CD4-positive, alpha-beta T cell (primary cell): ENCODE data around the gene AQP10. TPM values are rescaled to one million over a fixed set of nuclear protein-coding genes. Genes with fewer than 3 reads are reported as not detected.

ENCODE experiments used
- ATAC-seq: fragments of 200-7000 bp; cut with Tn5 transposase; one replicate; pipeline ENCODE4 v1.10.0; 2022; ENCODE audit warnings: mild to moderate bottlenecking; ENCODE audit not compliant: poor library complexity
- CTCF ChIA-PET: fragments of 350-600 bp; sonication (Branson Sonifier 250); formaldehyde crosslinking; loops from one replicate; lab custom pipeline; 2021; ENCODE audit warnings: antibody characterized with exemption, inconsistent platforms; lab: Charles Lee
- POLR2A ChIA-PET: fragments of 350-600 bp; sonication (Branson Sonifier 250); formaldehyde crosslinking; loops from one replicate; lab custom pipeline; 2021; ENCODE audit warnings: antibody characterized with exemption, inconsistent platforms; lab: Charles Lee
- DNase-seq, 14 experiments: peaks; one replicate each; pipeline ENCODE4 v3.0.0-alpha.2; 2013 to 2020; ENCODE audit warnings: mixed read lengths in 2 of 14
- H3K27ac ChIP-seq, 2 donors: one replicate each; pipeline versions ENCODE4 v1.5.1 to v1.7.0; 2013; ENCODE audit warnings: low read length in 2 of 2, low read depth in 1 of 2, mild to moderate bottlenecking in 1 of 2
- H3K27me3 ChIP-seq, 2 experiments: 1 replicate in 1 of 2; 2 replicates in 1 of 2; pipeline versions ENCODE4 v1.6.1 to v1.7.0; 2013; ENCODE audit warnings: low read length in 2 of 2, control low read depth in 1 of 2, mild to moderate bottlenecking in 1 of 2, moderate library complexity in 1 of 2; ENCODE audit not compliant: insufficient read depth in 2 of 2, control insufficient read depth in 1 of 2
- H3K36me3 ChIP-seq: one replicate; pipeline ENCODE4 v1.6.1; 2013; ENCODE audit warnings: low read length, control low read depth; ENCODE audit not compliant: insufficient read depth
- H3K4me1 ChIP-seq: one replicate; pipeline ENCODE4 v1.6.1; 2013; ENCODE audit warnings: low read length, control low read depth; ENCODE audit not compliant: insufficient read depth
- H3K4me3 ChIP-seq: one replicate; pipeline ENCODE4 v1.5.1; 2013; ENCODE audit warnings: mild to moderate bottlenecking, low read length, moderate library complexity
- H3K9me3 ChIP-seq, 2 experiments: 1 replicate in 1 of 2; 2 replicates in 1 of 2; pipeline versions ENCODE4 v1.6.1 to v1.7.0; 2013; ENCODE audit warnings: low read length in 2 of 2, mild to moderate bottlenecking in 2 of 2, control low read depth in 1 of 2, moderate library complexity in 1 of 2; ENCODE audit not compliant: control insufficient read depth in 1 of 2, insufficient read depth in 1 of 2
- H3K27ac Mint-ChIP-seq: one replicate; pipeline ENCODE4 v1.8.0; 2020; ENCODE audit warnings: mixed read lengths
- H3K27me3 Mint-ChIP-seq: one replicate; pipeline ENCODE4 v1.8.0; 2021; ENCODE audit warnings: mixed read lengths
- H3K36me3 Mint-ChIP-seq: one replicate; pipeline ENCODE4 v1.8.0; 2021; ENCODE audit warnings: low read depth, mixed read lengths
- H3K4me1 Mint-ChIP-seq: one replicate; pipeline ENCODE4 v1.8.0; 2021; ENCODE audit warnings: low read depth, mixed read lengths
- H3K4me3 Mint-ChIP-seq: one replicate; pipeline ENCODE4 v1.8.0; 2020; ENCODE audit warnings: mild to moderate bottlenecking, mixed read lengths
- H3K9me3 Mint-ChIP-seq: one replicate; pipeline ENCODE4 v1.8.0; 2020; ENCODE audit warnings: mixed read lengths
- intact Hi-C, 2 experiments: fragments of 100-400 bp; cut with DNase I in 1 of 2; cut with micrococcal nuclease in 1 of 2; formaldehyde crosslinking; loops; one replicate each; pipeline versions ENCODE4 v1.15.1 to v1.9.0; 2023 to 2025; cut with DNase I, micrococcal nuclease
- total RNA-seq, 174 experiments: library from RNA in 2 of 174; stranded (reverse) in 2 of 174; gene quantifications; one replicate each; pipeline ENCODE4 v1.2.3 and lab custom pipeline; 2021 to 2026
- TF ChIP-seq, protein P1 (sequence below): fragments of 200-600 bp; IDR thresholded peaks from one replicate; pipeline ENCODE4 v1.8.0; 2022; ENCODE audit warnings: antibody characterized with exemption, mild to moderate bottlenecking

The AQP10 gene
- total RNA-seq, 2 experiments from 2014 or later: not detected

DNA sequence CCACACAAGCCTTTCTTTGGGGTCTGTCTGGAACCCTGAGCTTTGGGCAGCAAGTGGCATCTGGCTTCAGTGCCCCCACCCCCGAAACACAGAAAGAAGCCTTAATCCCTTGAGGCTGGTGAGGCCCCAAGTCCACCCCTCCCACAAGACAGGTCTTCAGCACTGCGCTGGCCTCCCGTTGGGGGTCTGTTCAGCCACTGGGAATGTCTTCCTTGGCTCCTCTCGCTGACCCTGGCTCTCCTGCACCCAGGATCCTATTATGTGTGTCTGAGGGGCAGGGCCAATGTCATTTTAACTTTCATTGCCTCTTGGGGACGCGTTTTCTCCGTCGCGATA is 31.3 kb downstream of the AQP10 start:
- ATAC-seq: peak; percentile 27
- H3K27me3 Mint-ChIP-seq: no peaks in the 10 kb centered on the region
- H3K36me3 ChIP-seq: peaks cover 34% of the 10 kb centered on the region
- H3K9me3 ChIP-seq: no peaks in the 10 kb centered on the region
- CTCF ChIA-PET: interaction anchor here (0.9 to 2.1 kb wide), 5 partner anchors 9 to 111 kb away, joined by 3 to 15 read pairs (median 3); no protein-coding TSS in a partner anchor
- DNase-seq: no peak
- peaks cover 48% of the 10 kb centered on the region for H3K4me1 ChIP-seq
- H3K27ac ChIP-seq: peak overlapping the region; percentile 40 to 55
- TF ChIP-seq, protein P1, sequence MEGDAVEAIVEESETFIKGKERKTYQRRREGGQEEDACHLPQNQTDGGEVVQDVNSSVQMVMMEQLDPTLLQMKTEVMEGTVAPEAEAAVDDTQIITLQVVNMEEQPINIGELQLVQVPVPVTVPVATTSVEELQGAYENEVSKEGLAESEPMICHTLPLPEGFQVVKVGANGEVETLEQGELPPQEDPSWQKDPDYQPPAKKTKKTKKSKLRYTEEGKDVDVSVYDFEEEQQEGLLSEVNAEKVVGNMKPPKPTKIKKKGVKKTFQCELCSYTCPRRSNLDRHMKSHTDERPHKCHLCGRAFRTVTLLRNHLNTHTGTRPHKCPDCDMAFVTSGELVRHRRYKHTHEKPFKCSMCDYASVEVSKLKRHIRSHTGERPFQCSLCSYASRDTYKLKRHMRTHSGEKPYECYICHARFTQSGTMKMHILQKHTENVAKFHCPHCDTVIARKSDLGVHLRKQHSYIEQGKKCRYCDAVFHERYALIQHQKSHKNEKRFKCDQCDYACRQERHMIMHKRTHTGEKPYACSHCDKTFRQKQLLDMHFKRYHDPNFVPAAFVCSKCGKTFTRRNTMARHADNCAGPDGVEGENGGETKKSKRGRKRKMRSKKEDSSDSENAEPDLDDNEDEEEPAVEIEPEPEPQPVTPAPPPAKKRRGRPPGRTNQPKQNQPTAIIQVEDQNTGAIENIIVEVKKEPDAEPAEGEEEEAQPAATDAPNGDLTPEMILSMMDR: no peak
- peak overlapping the region; percentile 92 for H3K4me3 Mint-ChIP-seq
- H3K36me3 Mint-ChIP-seq: peaks cover 46% of the 10 kb centered on the region
- H3K4me3 ChIP-seq: peak overlapping the region; percentile 64
- peaks cover 58% of the 10 kb centered on the region for H3K4me1 Mint-ChIP-seq
- H3K27me3 ChIP-seq: no peaks in the 10 kb centered on the region
- POLR2A ChIA-PET: interaction anchor here (0.6 to 3.4 kb wide), 10 partner anchors 10 to 116 kb away, joined by 3 to 28 read pairs (median 8); no protein-coding TSS in a partner anchor
- H3K27ac Mint-ChIP-seq: peak overlapping the region; percentile 75
- intact Hi-C loops: loop anchor here (2.0 kb wide), 1 partner anchor 53 kb away; the partner anchor contains the start of gene IL6R (in 2 of the 2)
- no peaks in the 10 kb centered on the region for H3K9me3 Mint-ChIP-seq

DNA sequence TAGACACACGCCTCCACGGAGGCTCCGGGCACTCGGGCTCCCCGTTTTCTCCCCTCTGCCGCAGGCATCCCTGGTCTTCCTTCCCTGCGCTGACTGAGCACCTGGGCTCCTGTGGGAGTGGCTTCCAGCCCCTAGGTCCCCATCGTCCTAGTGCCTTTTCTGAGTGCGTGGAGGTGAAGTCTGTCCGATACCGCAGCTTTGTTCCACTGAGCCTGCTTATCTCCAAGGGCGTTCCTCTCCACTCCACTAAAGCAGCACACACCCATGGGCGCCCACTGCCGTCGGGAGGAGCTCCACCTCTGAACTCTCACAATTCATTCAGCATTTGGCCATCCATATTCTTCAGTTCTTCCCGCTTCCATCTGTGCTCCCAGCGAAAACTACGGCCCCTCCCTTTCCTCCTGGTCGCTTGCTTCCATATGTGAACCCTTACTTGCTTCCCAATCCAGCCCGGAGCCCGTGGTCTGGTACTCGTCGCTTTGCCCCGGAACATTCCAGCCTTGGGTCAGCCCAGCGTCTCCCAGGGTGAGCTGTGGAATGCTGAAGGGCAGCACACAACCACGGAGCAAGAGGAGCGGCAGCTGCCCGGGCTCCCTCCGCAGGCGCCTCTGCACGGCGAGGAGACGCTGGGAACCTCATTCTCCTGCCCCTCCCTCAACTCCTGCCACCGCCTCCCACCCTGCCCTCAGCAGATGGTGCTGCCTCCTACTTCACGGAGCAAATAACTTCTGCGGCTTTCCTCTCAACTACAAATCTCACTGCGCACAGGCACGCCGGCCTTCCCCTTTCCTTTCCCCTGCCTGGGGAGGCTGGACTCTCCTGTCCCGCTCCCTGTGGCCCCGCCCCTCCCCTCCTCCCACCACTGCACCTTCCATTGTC is 31.9 kb downstream of the AQP10 start:
- ATAC-seq: peak; percentile 82
- TF ChIP-seq, protein P1: peak; percentile 10
- H3K9me3 ChIP-seq: no peaks in the 10 kb centered on the region
- peak overlapping the region; percentile 40 to 55 for H3K27ac ChIP-seq
- H3K36me3 Mint-ChIP-seq: peaks cover 40% of the 10 kb centered on the region
- peak overlapping the region; percentile 75 for H3K27ac Mint-ChIP-seq
- H3K4me3 ChIP-seq: peak overlapping the region; percentile 64
- H3K4me1 ChIP-seq: peaks cover 45% of the 10 kb centered on the region
- H3K4me3 Mint-ChIP-seq: peak overlapping the region; percentile 92
- DNase-seq: peak in 11 of 14 experiments; percentile 22 to 80 (median 53)
- no peaks in the 10 kb centered on the region for H3K27me3 ChIP-seq
- ChIA-PET POLR2A (interaction anchor here (0.5 to 3.4 kb wide), 11 partner anchors 10 to 132 kb away, joined by 3 to 28 read pairs (median 5); partner anchors contain the start of gene HAX1), CTCF (interaction anchor here (0.9 to 2.1 kb wide), 6 partner anchors 9 to 110 kb away, joined by 3 to 15 read pairs (median 4); no protein-coding TSS in a partner anchor)
- no peaks in the 10 kb centered on the region for H3K27me3 Mint-ChIP-seq
- H3K9me3 Mint-ChIP-seq: no peaks in the 10 kb centered on the region
- intact Hi-C loops: loop anchor here (1.0 to 2.0 kb wide), 3 partner anchors 52 to 126 kb away; partner anchors contain the start of gene IL6R (in 2 of the 2)
- H3K36me3 ChIP-seq: peaks cover 28% of the 10 kb centered on the region
- peaks cover 54% of the 10 kb centered on the region for H3K4me1 Mint-ChIP-seq

DNA sequence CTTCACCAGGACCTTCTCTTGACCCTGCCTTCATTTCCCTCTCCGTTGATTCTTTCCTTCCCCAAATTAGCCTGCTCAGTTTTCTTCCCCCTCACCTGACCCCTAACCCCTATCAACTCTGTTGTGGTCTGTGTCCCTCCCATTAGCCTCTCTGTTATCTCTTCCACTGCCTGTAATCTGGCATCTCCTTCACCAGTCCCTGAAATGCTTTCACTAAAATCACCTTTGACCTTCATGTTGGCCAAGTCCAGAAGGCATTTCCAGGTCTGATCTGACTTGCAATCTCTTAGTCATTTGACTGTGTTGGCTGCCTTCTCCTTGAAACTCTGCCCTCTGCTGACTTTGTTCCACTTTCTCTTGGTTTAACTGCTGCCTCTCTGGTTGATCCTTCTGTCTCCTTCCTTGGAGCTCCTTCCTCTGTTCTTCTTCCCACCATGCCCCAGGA is 32.6 kb downstream of the AQP10 start:
- ChIA-PET POLR2A (interaction anchor here (1.0 to 3.4 kb wide), 9 partner anchors 11 to 114 kb away, joined by 3 to 28 read pairs (median 12); partner anchors contain the start of gene HAX1), CTCF (interaction anchor here (0.6 to 2.1 kb wide), 6 partner anchors 8 to 92 kb away, joined by 3 to 15 read pairs (median 4); no protein-coding TSS in a partner anchor)
- H3K9me3 ChIP-seq: no peaks in the 10 kb centered on the region
- Mint-ChIP-seq H3K27ac (peak overlapping the region; percentile 75), H3K4me3 (peak overlapping the region; percentile 92), H3K36me3 (peaks cover 33% of the 10 kb centered on the region), H3K4me1 (peaks cover 49% of the 10 kb centered on the region), H3K27me3 (no peaks in the 10 kb centered on the region), H3K9me3 (no peaks in the 10 kb centered on the region)
- TF ChIP-seq, protein P1: no peak
- peak overlapping the region; percentile 64 for H3K4me3 ChIP-seq
- peaks cover 40% of the 10 kb centered on the region for H3K4me1 ChIP-seq
- H3K27me3 ChIP-seq: no peaks in the 10 kb centered on the region
- intact Hi-C loops: loop anchor here (1.0 to 2.0 kb wide), 3 partner anchors 51 to 126 kb away; partner anchors contain the start of gene IL6R (in 2 of the 2)
- H3K27ac ChIP-seq: peak overlapping the region; percentile 40 to 55
- peaks cover 22% of the 10 kb centered on the region for H3K36me3 ChIP-seq
- peak in 5 of 14 experiments; percentile 27 to 68 (median 56) for DNase-seq
- peak; percentile 45 for ATAC-seq
